Neuronal stem cell (in vitro differentiated cells): ENCODE results near the gene GALNT12.

ENCODE experiments used
- DNase-seq: peaks from one replicate; pipeline ENCODE4 v3.0.0-alpha.2; 2013; ENCODE audit warnings: low spot score
- H2AFZ ChIP-seq: one replicate; pipeline ENCODE4 v1.6.1; 2013; ENCODE audit warnings: mild to moderate bottlenecking, low read length, inconsistent platforms
- H2AK5ac ChIP-seq: 2 replicates; pipeline ENCODE4 v1.6.1; 2013; ENCODE audit warnings: low read depth, mild to moderate bottlenecking, inconsistent platforms, low read length, moderate library complexity, mixed read lengths
- H2BK120ac ChIP-seq: 2 replicates; pipeline ENCODE4 v1.6.1; 2013; ENCODE audit warnings: low read depth, mild to moderate bottlenecking, inconsistent platforms, low read length, moderate library complexity, mixed read lengths
- H2BK12ac ChIP-seq: one replicate; pipeline ENCODE4 v1.6.1; 2013; ENCODE audit warnings: low read length, inconsistent platforms
- H2BK15ac ChIP-seq: 2 replicates; pipeline ENCODE4 v1.6.1; 2013; ENCODE audit warnings: mild to moderate bottlenecking, low read length, inconsistent platforms, mixed read lengths
- H2BK5ac ChIP-seq: one replicate; pipeline ENCODE4 v1.6.1; 2013; ENCODE audit warnings: inconsistent platforms, mild to moderate bottlenecking, low read length, moderate library complexity
- H3K14ac ChIP-seq: one replicate; pipeline ENCODE4 v1.6.1; 2013; ENCODE audit warnings: low read length, inconsistent platforms
- H3K18ac ChIP-seq: 2 replicates; pipeline ENCODE4 v1.6.1; 2013; ENCODE audit warnings: low read length, inconsistent platforms
- H3K23ac ChIP-seq: 2 replicates; pipeline ENCODE4 v1.6.1; 2013; ENCODE audit warnings: low read depth, mild to moderate bottlenecking, mixed read lengths, low read length, inconsistent platforms; ENCODE audit not compliant: poor library complexity
- H3K27ac ChIP-seq: replicated peaks from 3 replicates; pipeline ENCODE4 v1.5.1; 2013; ENCODE audit warnings: low read length, inconsistent platforms
- H3K27me3 ChIP-seq, 3 experiments: 2 replicates each; pipeline ENCODE4 v1.6.1; 2013; ENCODE audit warnings: low read length in 3 of 3, mild to moderate bottlenecking in 2 of 3, inconsistent platforms in 1 of 3, low read depth in 1 of 3, mixed read lengths in 1 of 3, moderate library complexity in 1 of 3; ENCODE audit not compliant: control insufficient read depth in 3 of 3, insufficient read depth in 3 of 3
- H3K36me3 ChIP-seq, 2 donors: replicated peaks in 1 of 2; 2 replicates each; pipeline ENCODE4 v1.6.1; 2013; ENCODE audit warnings: low read length in 2 of 2; ENCODE audit not compliant: control insufficient read depth in 2 of 2, insufficient read depth in 2 of 2
- H3K4ac ChIP-seq: 2 replicates; pipeline ENCODE4 v1.6.1; 2013; ENCODE audit warnings: inconsistent platforms, mild to moderate bottlenecking, low read length, moderate library complexity
- H3K4me1 ChIP-seq, 2 donors: 1 replicate in 1 of 2; 2 replicates in 1 of 2; pipeline ENCODE4 v1.6.1; 2013; ENCODE audit warnings: low read length in 2 of 2, low read depth in 1 of 2; ENCODE audit not compliant: control insufficient read depth in 2 of 2, insufficient read depth in 1 of 2
- H3K4me2 ChIP-seq: one replicate; pipeline ENCODE4 v1.6.1; 2013; ENCODE audit warnings: mild to moderate bottlenecking, low read length, inconsistent platforms; ENCODE audit not compliant: insufficient read depth, poor library complexity, severe bottlenecking
- H3K4me3 ChIP-seq, 2 donors: 2 replicates each; pipeline ENCODE4 v1.5.1; 2013; ENCODE audit warnings: low read length in 2 of 2, mild to moderate bottlenecking in 2 of 2, inconsistent platforms in 1 of 2, moderate library complexity in 1 of 2
- H3K79me1 ChIP-seq: one replicate; pipeline ENCODE4 v1.6.1; 2013; ENCODE audit warnings: low read depth, mild to moderate bottlenecking, inconsistent platforms, low read length, moderate library complexity
- H3K9ac ChIP-seq: one replicate; pipeline ENCODE4 v1.6.1; 2013; ENCODE audit warnings: mild to moderate bottlenecking, low read depth, low read length, inconsistent platforms; ENCODE audit not compliant: poor library complexity
- H3K9me3 ChIP-seq, 2 donors: replicated peaks in 1 of 2; 2 replicates each; pipeline versions ENCODE3 to v1.6.1; 2013; ENCODE audit warnings: low read length in 2 of 2, mild to moderate bottlenecking in 2 of 2, inconsistent platforms in 1 of 2, low read depth in 1 of 2, mixed read lengths in 1 of 2, moderate library complexity in 1 of 2; ENCODE audit not compliant: control insufficient read depth in 2 of 2, insufficient read depth in 1 of 2
- H4K8ac ChIP-seq: one replicate; pipeline ENCODE4 v1.6.1; 2013; ENCODE audit warnings: low read depth, mild to moderate bottlenecking, inconsistent platforms, low read length, moderate library complexity
- H4K91ac ChIP-seq: one replicate; pipeline ENCODE4 v1.6.1; 2013; ENCODE audit warnings: low read length, low read depth, mild to moderate bottlenecking, inconsistent platforms; ENCODE audit not compliant: poor library complexity
- WGBS, 2 donors: extraction: QIAGEN DNeasy Blood & Tissue Kit; methylation state at CpG; one replicate each; pipeline ENCODE4 v1.1.7; 2013; ENCODE audit warnings: missing lambda C conversion rate in 2 of 2, mixed read lengths in 1 of 2; ENCODE audit not compliant: insufficient read length in 2 of 2, insufficient replicate concordance in 1 of 2; ENCODE audit errors: extremely low coverage in 2 of 2; 5-methylcytosine and 5-hydroxymethylcytosine counted together

Gene GALNT12

GRCh38 chr9:98851730-98852459 lies 44.4 kb downstream of the GALNT12 start:
- no peak overlapping the region for H2BK120ac ChIP-seq
- H2BK5ac ChIP-seq: no peak overlapping the region
- H3K23ac ChIP-seq: no peak overlapping the region
- H3K14ac ChIP-seq: no peak overlapping the region
- H3K36me3 ChIP-seq: peaks cover 0 to 2% of the 10 kb centered on the region in 2 donors
- H3K4ac ChIP-seq: no peak overlapping the region
- no peak overlapping the region for H2BK15ac ChIP-seq
- H2BK12ac ChIP-seq: no peak overlapping the region
- no peaks in the 10 kb centered on the region for H3K9me3 ChIP-seq
- peaks cover 0 to 1% (median 0%) of the 10 kb centered on the region in 3 experiments for H3K27me3 ChIP-seq
- H4K91ac ChIP-seq: no peak overlapping the region
- H3K27ac ChIP-seq: no peak overlapping the region
- peak overlapping the region; percentile 23 for H2AFZ ChIP-seq
- H3K79me1 ChIP-seq: no peaks in the 10 kb centered on the region
- DNase-seq: no peak
- no peak overlapping the region for H3K9ac ChIP-seq
- peaks cover 0 to 3% of the 10 kb centered on the region in 2 donors for H3K4me1 ChIP-seq
- H3K4me3 ChIP-seq: no peak overlapping the region
- no peak overlapping the region for H3K4me2 ChIP-seq
- H4K8ac ChIP-seq: no peak overlapping the region
- no peak overlapping the region for H2AK5ac ChIP-seq
- no peak overlapping the region for H3K18ac ChIP-seq
- no CpG with 5 or more reads among the region's 6 CpGs for WGBS, 2 donors

GRCh38 chr9:98852460-98852734 lies 44.9 kb downstream of the GALNT12 start:
- Histone ChIP-seq H3K18ac (no peak overlapping the region), H2BK5ac (no peak overlapping the region), H3K27me3 (peaks cover 0 to 6% (median 0%) of the 10 kb centered on the region in 3 experiments), H3K9ac (no peak overlapping the region), H2AK5ac (no peak overlapping the region), H3K23ac (no peak overlapping the region), H2BK15ac (no peak overlapping the region), H2BK12ac (no peak overlapping the region), H3K36me3 (peaks cover 0 to 2% of the 10 kb centered on the region in 2 donors), H3K4me2 (no peak overlapping the region), H4K8ac (no peak overlapping the region), H2AFZ (no peak overlapping the region), H3K4ac (no peak overlapping the region), H3K4me3 (no peak overlapping the region), H3K14ac (no peak overlapping the region), H3K27ac (no peak overlapping the region), H3K4me1 (peaks cover 0 to 3% of the 10 kb centered on the region in 2 donors), H2BK120ac (no peak overlapping the region), H4K91ac (no peak overlapping the region), H3K79me1 (no peaks in the 10 kb centered on the region), H3K9me3 (no peaks in the 10 kb centered on the region)
- DNase-seq: no peak
- WGBS, 2 donors: no CpG with 5 or more reads among the region's 6 CpGs

- WGBS, 2 donors: no CpG with 5 or more reads among the region's 2 CpGs
- no peak overlapping the region for H2AK5ac ChIP-seq
- H3K4me1 ChIP-seq: peaks cover 0 to 3% of the 10 kb centered on the region in 2 donors
- H3K9me3 ChIP-seq: no peaks in the 10 kb centered on the region
- H2AFZ ChIP-seq: no peak overlapping the region
- no peak overlapping the region for H3K23ac ChIP-seq
- H2BK120ac ChIP-seq: no peak overlapping the region
- no peak overlapping the region for H4K8ac ChIP-seq
- no peak overlapping the region for H3K27ac ChIP-seq
- no peak overlapping the region for H3K4me2 ChIP-seq
- peaks cover 0 to 2% of the 10 kb centered on the region in 2 donors for H3K36me3 ChIP-seq
- no peak for DNase-seq
- H3K79me1 ChIP-seq: no peaks in the 10 kb centered on the region
- H2BK5ac ChIP-seq: no peak overlapping the region
- no peak overlapping the region for H3K9ac ChIP-seq
- H4K91ac ChIP-seq: no peak overlapping the region
- H3K27me3 ChIP-seq: peaks cover 0 to 6% (median 0%) of the 10 kb centered on the region in 3 experiments
- no peak overlapping the region for H3K18ac ChIP-seq
- no peak overlapping the region for H3K4ac ChIP-seq
- no peak overlapping the region for H2BK12ac ChIP-seq
- H3K4me3 ChIP-seq: no peak overlapping the region
- H3K14ac ChIP-seq: no peak overlapping the region
- no peak overlapping the region for H2BK15ac ChIP-seq
Observed at GRCh38 chr9:98852961-98853360, 45.5 kb downstream of the GALNT12 start.

- Histone ChIP-seq H2BK120ac (no peak overlapping the region), H3K4ac (no peak overlapping the region), H3K9ac (no peak overlapping the region), H2BK12ac (no peak overlapping the region), H4K91ac (no peak overlapping the region), H3K27me3 (peaks cover 0 to 6% (median 0%) of the 10 kb centered on the region in 3 experiments), H3K79me1 (no peaks in the 10 kb centered on the region), H2BK15ac (no peak overlapping the region), H3K9me3 (no peaks in the 10 kb centered on the region), H3K4me2 (no peak overlapping the region), H4K8ac (no peak overlapping the region), H3K4me1 (no peaks in the 10 kb centered on the region), H2AFZ (no peak overlapping the region), H3K36me3 (no peaks in the 10 kb centered on the region), H2AK5ac (no peak overlapping the region), H2BK5ac (no peak overlapping the region), H3K4me3 (no peak overlapping the region), H3K14ac (no peak overlapping the region), H3K23ac (no peak overlapping the region), H3K27ac (no peak overlapping the region), H3K18ac (no peak overlapping the region)
- WGBS, 2 donors: no CpG with 5 or more reads among the region's 2 CpGs
- no peak for DNase-seq
Observed at GRCh38 chr9:98854266-98854665, 46.8 kb downstream of the GALNT12 start.
